Subcutaneous adipose tissue (tissue), 4 donors: ENCODE results near the gene KIAA0319L. TPM values are rescaled to one million over a fixed set of nuclear protein-coding genes. Genes with fewer than 3 reads are reported as not detected.

Experiments
- CTCF ChIP-seq: fragments of 450-650 bp; IDR thresholded peaks from one replicate; pipeline ENCODE4 v1.5.1; 2016; ENCODE audit warnings: low read depth, mild to moderate bottlenecking, control low read depth, antibody characterized with exemption, moderate library complexity
- total RNA-seq, 4 donors: library from RNA; depleted of rRNA; stranded (reverse); fragments of >200 nt; gene quantifications; one replicate each; pipeline ENCODE4 v1.1.0, GENCODE V29; 2016

KIAA0319L gene
- total RNA-seq, 4 donors from 2014 or later, result 35.9 to 77.6 (median 61.8) TPM

- TF ChIP-seq CTCF, result no peak
Observed at GRCh38 chr1:35589516-35590427, 32.6 kb upstream of the KIAA0319L start.

GRCh38 chr1:35588197-35588910, 31.2 kb upstream of the KIAA0319L start:
- TF ChIP-seq CTCF, result no peak

DNA sequence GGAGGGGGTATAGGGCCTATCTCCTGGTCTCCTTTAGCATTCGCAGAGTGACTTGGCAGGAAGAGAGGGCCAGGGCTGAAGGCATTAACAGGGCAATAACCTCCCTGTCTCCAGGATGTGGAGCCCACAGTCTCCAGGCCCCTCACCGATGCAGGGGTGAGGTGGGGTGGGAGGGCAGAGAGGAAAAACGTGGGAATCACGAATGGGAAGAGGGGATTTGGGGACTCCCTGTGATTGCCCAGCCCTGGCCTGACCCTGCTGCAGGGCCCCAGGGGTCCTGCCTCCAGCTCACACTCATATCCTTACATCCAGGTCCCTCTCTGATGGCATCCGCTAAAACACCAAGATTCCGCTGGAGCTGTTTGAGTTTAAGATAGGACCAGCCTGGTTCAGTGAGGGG, 30.5 kb upstream of the KIAA0319L start:
- no peak for TF ChIP-seq CTCF

- TF ChIP-seq CTCF, result no peak
Observed at GRCh38 chr1:35586808-35587207, 29.6 kb upstream of the KIAA0319L start.

DNA sequence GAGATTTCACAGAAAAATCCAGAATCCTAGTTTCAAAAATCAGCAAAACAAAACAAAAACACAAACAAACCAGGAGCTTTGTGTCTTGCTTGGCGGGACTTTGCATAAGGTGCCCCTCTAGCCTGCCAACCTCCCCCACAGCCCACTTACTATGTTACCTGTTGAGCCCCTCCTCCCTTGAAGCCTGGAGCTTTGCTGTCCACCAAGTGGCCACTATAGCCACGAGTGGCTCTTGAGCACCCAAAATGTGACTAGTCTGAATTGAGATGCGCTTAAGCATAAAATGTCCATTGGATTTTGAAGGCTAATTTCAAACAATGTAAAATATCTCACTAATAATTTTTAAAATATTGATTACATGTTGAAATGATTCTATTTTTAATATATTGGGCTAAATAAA, 28.1 kb upstream of the KIAA0319L start:
- TF ChIP-seq CTCF, result no peak

DNA sequence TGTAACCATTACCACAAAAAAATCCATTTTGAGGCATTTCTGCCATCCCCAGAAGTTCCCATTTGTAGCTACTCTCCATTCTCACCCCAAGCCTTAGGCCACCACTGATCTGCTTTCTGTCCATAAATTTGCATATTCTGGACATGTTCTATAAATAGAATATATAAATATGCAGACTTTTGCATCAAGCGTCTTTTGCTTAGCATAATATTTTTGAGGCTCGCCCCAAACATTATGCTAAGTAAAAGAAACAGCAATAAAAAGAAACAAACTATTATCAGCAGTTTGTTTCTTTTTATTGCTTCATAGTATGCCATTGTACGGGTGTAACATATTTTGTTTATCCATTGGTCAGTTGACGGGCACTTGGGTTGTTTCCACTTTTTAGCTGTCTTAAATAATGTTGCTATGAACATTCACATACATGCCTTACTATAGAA, 23.8 kb upstream of the KIAA0319L start:
- TF ChIP-seq CTCF, result no peak
